K562 treated with DMSO at 1 percent for 24 hours (cell line): ENCODE measurements around the gene UACA. TPM values are rescaled to one million over a fixed set of nuclear protein-coding genes. Genes with fewer than 3 reads are reported as not detected.

ENCODE experiments used
- total RNA-seq: library from RNA; unstranded; fragments of 300-600 nt; gene quantifications from 2 replicates; pipeline ENCODE4 v1.2.3, GENCODE V29; 2022; ENCODE audit warnings: low read depth; ENCODE audit not compliant: insufficient read depth

Gene UACA, protein sequence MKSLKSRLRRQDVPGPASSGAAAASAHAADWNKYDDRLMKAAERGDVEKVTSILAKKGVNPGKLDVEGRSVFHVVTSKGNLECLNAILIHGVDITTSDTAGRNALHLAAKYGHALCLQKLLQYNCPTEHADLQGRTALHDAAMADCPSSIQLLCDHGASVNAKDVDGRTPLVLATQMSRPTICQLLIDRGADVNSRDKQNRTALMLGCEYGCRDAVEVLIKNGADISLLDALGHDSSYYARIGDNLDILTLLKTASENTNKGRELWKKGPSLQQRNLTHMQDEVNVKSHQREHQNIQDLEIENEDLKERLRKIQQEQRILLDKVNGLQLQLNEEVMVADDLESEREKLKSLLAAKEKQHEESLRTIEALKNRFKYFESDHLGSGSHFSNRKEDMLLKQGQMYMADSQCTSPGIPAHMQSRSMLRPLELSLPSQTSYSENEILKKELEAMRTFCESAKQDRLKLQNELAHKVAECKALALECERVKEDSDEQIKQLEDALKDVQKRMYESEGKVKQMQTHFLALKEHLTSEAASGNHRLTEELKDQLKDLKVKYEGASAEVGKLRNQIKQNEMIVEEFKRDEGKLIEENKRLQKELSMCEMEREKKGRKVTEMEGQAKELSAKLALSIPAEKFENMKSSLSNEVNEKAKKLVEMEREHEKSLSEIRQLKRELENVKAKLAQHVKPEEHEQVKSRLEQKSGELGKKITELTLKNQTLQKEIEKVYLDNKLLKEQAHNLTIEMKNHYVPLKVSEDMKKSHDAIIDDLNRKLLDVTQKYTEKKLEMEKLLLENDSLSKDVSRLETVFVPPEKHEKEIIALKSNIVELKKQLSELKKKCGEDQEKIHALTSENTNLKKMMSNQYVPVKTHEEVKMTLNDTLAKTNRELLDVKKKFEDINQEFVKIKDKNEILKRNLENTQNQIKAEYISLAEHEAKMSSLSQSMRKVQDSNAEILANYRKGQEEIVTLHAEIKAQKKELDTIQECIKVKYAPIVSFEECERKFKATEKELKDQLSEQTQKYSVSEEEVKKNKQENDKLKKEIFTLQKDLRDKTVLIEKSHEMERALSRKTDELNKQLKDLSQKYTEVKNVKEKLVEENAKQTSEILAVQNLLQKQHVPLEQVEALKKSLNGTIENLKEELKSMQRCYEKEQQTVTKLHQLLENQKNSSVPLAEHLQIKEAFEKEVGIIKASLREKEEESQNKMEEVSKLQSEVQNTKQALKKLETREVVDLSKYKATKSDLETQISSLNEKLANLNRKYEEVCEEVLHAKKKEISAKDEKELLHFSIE (N-terminal part only)
- 0.30 TPM in 1 of 2 replicates, not detected in the other for total RNA-seq

DNA sequence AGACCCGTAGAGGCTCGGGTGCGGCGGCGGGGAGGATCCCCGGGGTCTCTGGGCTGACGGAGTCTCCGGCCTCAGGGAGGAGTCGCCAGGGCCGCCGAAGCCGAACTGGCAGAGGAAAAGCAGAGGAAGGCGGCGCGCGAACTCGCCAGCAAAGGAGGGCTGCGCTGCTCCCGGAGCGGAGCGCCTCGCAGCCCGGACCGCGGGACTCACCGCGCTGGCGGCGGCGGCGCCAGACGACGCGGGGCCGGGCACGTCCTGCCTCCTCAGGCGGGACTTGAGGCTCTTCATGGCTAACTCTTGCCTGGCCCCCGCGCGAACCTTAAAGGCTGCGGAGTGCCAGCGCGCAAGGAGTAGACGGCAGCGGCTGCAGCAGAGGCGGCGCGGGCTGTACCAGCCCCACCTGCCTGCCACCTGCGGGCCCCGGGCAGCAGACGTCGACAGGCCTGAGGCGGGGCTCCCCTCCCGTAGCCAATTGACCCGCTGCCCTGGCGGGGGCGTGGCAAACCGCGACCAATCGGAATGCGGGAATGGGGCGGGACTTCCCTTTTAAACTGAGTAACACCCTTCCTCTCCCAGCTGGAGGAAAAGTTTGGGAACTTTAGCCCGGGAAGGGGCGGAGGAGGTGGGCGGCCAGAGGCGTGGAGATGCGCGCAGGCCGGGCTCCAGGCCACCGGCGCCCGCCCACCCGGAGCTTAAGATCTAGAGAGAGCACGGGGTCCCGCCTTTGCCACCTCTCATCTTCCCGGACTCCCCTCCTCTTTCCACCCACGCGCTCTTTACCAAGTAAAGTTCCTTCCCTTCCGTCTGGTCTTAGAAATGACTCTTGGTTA lies at the start of gene UACA:
Gene UACA, minus strand, starts transcription at position 439 of the 830 bp plus-strand sequence. Its CDS starts 151 bp downstream, at position 288.

Other genes starting within 250 kb of the UACA start
- 0.92 TPM in 1 of 2 replicates, not detected in the other for gene LARP6, start 90.6 kb upstream of the UACA start, total RNA-seq
- gene THAP10, start 128.9 kb upstream of the UACA start, total RNA-seq: 0.24 and 0.43 TPM in 2 replicates
- not detected in 2 replicates for gene LRRC49, start 129.3 kb upstream of the UACA start, total RNA-seq